ENCODE measurements around the gene PPAT. TPM values are rescaled to one million over a fixed set of nuclear protein-coding genes. Genes with fewer than 3 reads are reported as not detected.

Gene PPAT
- total RNA-seq, 2 donors from 2014 or later = 7.0 to 12.2 TPM

- no peak overlapping the region for H3K27ac ChIP-seq
- TF ChIP-seq, protein P1, sequence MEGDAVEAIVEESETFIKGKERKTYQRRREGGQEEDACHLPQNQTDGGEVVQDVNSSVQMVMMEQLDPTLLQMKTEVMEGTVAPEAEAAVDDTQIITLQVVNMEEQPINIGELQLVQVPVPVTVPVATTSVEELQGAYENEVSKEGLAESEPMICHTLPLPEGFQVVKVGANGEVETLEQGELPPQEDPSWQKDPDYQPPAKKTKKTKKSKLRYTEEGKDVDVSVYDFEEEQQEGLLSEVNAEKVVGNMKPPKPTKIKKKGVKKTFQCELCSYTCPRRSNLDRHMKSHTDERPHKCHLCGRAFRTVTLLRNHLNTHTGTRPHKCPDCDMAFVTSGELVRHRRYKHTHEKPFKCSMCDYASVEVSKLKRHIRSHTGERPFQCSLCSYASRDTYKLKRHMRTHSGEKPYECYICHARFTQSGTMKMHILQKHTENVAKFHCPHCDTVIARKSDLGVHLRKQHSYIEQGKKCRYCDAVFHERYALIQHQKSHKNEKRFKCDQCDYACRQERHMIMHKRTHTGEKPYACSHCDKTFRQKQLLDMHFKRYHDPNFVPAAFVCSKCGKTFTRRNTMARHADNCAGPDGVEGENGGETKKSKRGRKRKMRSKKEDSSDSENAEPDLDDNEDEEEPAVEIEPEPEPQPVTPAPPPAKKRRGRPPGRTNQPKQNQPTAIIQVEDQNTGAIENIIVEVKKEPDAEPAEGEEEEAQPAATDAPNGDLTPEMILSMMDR (IDR thresholded peaks at IDR 0.05) = no peak
- TF ChIP-seq POLR2A (IDR thresholded peaks at IDR 0.05) (no peak), POLR2AphosphoS5 (IDR thresholded peaks at IDR 0.05) (no peak)
- no peaks in the 10 kb centered on the region for H3K4me1 ChIP-seq (replicated peaks)
- H3K9me3 ChIP-seq = no peaks in the 10 kb centered on the region
- H3K36me3 ChIP-seq = no peaks in the 10 kb centered on the region
- no peaks in the 10 kb centered on the region for H3K27me3 ChIP-seq (replicated peaks; ENCODE audit: insufficient read depth)
- DNase-seq (ENCODE audit: low spot score) = no peak
- H3K4me3 ChIP-seq = no peak overlapping the region
- intact Hi-C loops (cut with DNase I) = no loop called here
Observed at GRCh38 chr4:56360071-56360470, 75.3 kb downstream of the PPAT start.

- H3K4me3 ChIP-seq = no peak overlapping the region
- no peaks in the 10 kb centered on the region for H3K9me3 ChIP-seq
- intact Hi-C loops (cut with DNase I) = no loop called here
- 97% methylated on average over 9 of the region's 9 CpGs for WGBS
- H3K27ac ChIP-seq = no peak overlapping the region
- no peak for DNase-seq (ENCODE audit: low spot score)
- TF ChIP-seq POLR2AphosphoS5 (IDR thresholded peaks at IDR 0.05) (no peak), POLR2A (IDR thresholded peaks at IDR 0.05) (no peak)
- TF ChIP-seq, protein P1 (IDR thresholded peaks at IDR 0.05) = no peak
- no peaks in the 10 kb centered on the region for H3K4me1 ChIP-seq (replicated peaks)
- H3K27me3 ChIP-seq (replicated peaks; ENCODE audit: insufficient read depth) = no peaks in the 10 kb centered on the region
- no peaks in the 10 kb centered on the region for H3K36me3 ChIP-seq
Observed at GRCh38 chr4:56356650-56357049, 78.8 kb downstream of the PPAT start.

DNA sequence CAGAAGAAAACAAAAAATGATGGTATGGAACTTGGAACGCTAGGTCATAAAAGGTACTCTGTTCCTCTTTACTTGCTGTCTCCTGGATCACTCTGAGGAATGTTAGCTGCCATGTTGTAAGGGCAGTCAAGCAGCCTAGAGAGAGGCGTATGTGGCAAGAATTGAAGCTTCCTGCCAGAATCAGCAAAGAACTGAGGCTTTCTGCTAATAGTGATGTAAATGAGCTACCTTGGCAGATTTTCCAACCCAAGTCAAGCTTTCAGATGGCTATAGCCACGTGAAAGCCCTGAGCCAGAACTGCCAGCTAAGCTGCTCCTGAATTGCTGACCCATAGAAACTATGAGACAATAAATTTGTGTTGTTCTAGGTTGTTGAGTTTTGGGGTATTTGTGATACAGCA, 86.8 kb downstream of the PPAT start:
- WGBS = 93% methylated on average over 3 of the region's 3 CpGs
- intact Hi-C loops (cut with DNase I) = no loop called here
- TF ChIP-seq POLR2A (IDR thresholded peaks at IDR 0.05) = no peak
- TF ChIP-seq, protein P1 (IDR thresholded peaks at IDR 0.05) = no peak
- no peak for TF ChIP-seq POLR2AphosphoS5 (IDR thresholded peaks at IDR 0.05)
- Histone ChIP-seq H3K4me1 (replicated peaks) (no peaks in the 10 kb centered on the region), H3K27ac (no peak overlapping the region), H3K4me3 (no peak overlapping the region), H3K36me3 (no peaks in the 10 kb centered on the region), H3K27me3 (replicated peaks; ENCODE audit: insufficient read depth) (no peaks in the 10 kb centered on the region), H3K9me3 (no peaks in the 10 kb centered on the region)
- no peak for DNase-seq (ENCODE audit: low spot score)

DNA sequence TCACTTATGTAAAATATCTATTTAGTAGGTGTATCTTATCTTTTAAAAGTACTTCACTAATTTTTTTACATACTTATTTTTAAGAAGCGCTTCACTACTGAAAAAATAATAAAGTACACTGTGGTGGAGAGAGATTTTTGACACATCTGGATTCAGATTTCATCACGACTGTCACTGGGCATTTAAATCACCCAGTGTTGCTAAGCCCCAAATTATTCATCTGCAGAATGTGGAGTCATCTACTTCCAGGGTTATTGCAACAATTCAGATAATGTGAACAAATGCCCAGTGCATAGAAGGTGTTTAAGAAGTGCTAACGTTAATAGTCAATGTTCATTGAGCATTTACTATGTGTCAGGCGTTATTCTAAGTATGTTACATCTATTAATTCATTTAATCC, 90.0 kb downstream of the PPAT start:
- Histone ChIP-seq H3K27me3 (replicated peaks; ENCODE audit: insufficient read depth) (no peaks in the 10 kb centered on the region), H3K9me3 (no peaks in the 10 kb centered on the region), H3K4me3 (no peak overlapping the region), H3K4me1 (replicated peaks) (no peaks in the 10 kb centered on the region), H3K36me3 (no peaks in the 10 kb centered on the region), H3K27ac (no peak overlapping the region)
- intact Hi-C loops (cut with DNase I) = no loop called here
- DNase-seq (ENCODE audit: low spot score) = no peak
- TF ChIP-seq POLR2AphosphoS5 (IDR thresholded peaks at IDR 0.05) (no peak), POLR2A (IDR thresholded peaks at IDR 0.05) (no peak)
- TF ChIP-seq, protein P1 (IDR thresholded peaks at IDR 0.05) = no peak
- 96% methylated on average over 4 of the region's 4 CpGs for WGBS

Other genes starting within 250 kb of the PPAT start
- 10 to 100 TPM; 12.8 to 18.5 TPM for gene AASDH, start 48.1 kb downstream of the PPAT start, total RNA-seq
- 10 to 100 TPM; 33.2 to 43.3 TPM for gene PAICS, start 645 bp upstream of the PPAT start, total RNA-seq
- gene SRP72, start 32.0 kb upstream of the PPAT start, total RNA-seq = 10 to 100 TPM; 41.4 to 46.9 TPM
- under 1 TPM; 0.18 to 0.68 TPM for gene ARL9, start 70.2 kb upstream of the PPAT start, total RNA-seq
- 100 to 1,000 TPM in 1 of 2 donors, 10 to 100 TPM in 1; 12.2 to 117 TPM for gene HOPX, start 245.7 kb upstream of the PPAT start, total RNA-seq

Data from prostate gland (tissue), 2 donors.